Measurements from ENCODE around the gene SHANK1.

SHANK1 gene

DNA sequence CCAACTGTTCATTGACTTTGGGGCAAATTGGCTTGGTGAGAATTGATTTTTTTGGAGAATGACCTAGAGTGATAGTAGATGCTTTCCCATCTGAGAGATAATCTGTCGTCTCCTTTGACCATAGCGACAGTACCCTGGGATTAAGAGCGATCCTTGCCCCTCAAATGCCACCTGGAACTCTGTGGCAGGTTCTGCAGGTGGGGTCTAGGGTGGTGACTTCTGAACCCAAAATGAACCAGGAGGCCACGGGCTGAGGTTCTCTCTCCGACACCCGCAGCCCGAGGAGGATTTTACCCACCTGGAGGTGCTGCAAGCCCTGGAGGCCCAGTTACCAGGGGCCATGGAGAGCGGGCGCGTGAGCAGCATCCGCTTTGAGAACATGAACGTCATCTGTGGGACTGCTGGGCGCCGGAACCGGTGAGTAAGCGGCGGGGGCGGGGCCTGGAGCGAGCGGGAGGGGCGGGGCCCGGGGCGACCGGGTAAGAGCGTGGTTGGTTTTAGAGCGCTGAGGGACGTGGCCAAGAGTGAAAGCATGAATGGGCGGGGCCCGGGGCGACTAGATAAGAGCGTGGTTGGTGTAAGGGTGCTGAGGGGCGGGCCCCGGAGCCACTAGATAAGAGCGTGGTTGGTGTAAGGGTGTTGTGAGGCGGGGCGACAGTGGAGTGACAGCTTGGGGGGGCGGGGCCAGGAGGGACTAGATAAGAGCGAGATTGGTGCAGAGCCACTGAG lies 61.7 kb downstream of the SHANK1 start:
- no peak overlapping the region for H3K14ac ChIP-seq (ENCODE audit: low read length)
- peak overlapping the region; percentile 100 for H2BK5ac ChIP-seq (ENCODE audit: low read length)
- H3K36me3 ChIP-seq (replicated peaks in 1 of 2; ENCODE audit: control insufficient read depth in 2 of 2, insufficient read depth in 2 of 2, low read length in 2 of 2) = no peaks in the 10 kb centered on the region
- H2BK120ac ChIP-seq (ENCODE audit: low read depth, low read length) = no peak overlapping the region
- no CpG with 5 or more reads among the region's 38 CpGs for WGBS, 2 donors (ENCODE audit: extremely low coverage in 2 of 2, insufficient read length in 2 of 2, insufficient replicate concordance in 1 of 2)
- peak overlapping the region; percentile 99 for H3K4me2 ChIP-seq (ENCODE audit: insufficient read depth, low read length, poor library complexity, severe bottlenecking)
- H3K9me3 ChIP-seq (replicated peaks in 1 of 2; ENCODE audit: control insufficient read depth in 2 of 2, insufficient read depth in 1 of 2, low read depth in 1 of 2, low read length in 2 of 2) = peaks cover 0 to 4% of the 10 kb centered on the region in 2 donors
- H3K18ac ChIP-seq (ENCODE audit: low read length) = peak overlapping the region; percentile 84
- H3K27me3 ChIP-seq (ENCODE audit: control insufficient read depth in 3 of 3, insufficient read depth in 3 of 3, low read depth in 1 of 3, low read length in 3 of 3) = no peaks in the 10 kb centered on the region
- H4K8ac ChIP-seq (ENCODE audit: low read depth, low read length) = no peak overlapping the region
- H4K91ac ChIP-seq (ENCODE audit: low read depth, low read length, poor library complexity) = no peak overlapping the region
- peak overlapping the region; percentile 94 for H3K23ac ChIP-seq (ENCODE audit: low read depth, low read length, poor library complexity)
- peak overlapping the region; percentile 72 for H3K27ac ChIP-seq (replicated peaks; ENCODE audit: low read length)
- H2AFZ ChIP-seq (ENCODE audit: low read length) = peak overlapping the region; percentile 92
- peaks cover 23 to 31% of the 10 kb centered on the region in 2 donors for H3K4me1 ChIP-seq (ENCODE audit: control insufficient read depth in 2 of 2, insufficient read depth in 1 of 2, low read depth in 1 of 2, low read length in 2 of 2)
- no peak overlapping the region for H2BK12ac ChIP-seq (ENCODE audit: low read length)
- no peak overlapping the region for H3K4ac ChIP-seq (ENCODE audit: low read length)
- H3K4me3 ChIP-seq (ENCODE audit: low read length in 2 of 2) = peak overlapping the region; percentile 67 to 91
- H3K9ac ChIP-seq (ENCODE audit: low read depth, low read length, poor library complexity) = peak overlapping the region; percentile 85
- peak; percentile 100 for DNase-seq (ENCODE audit: low spot score)
- no peaks in the 10 kb centered on the region for H3K79me1 ChIP-seq (ENCODE audit: low read depth, low read length)
- H2AK5ac ChIP-seq (ENCODE audit: low read depth, low read length) = no peak overlapping the region
- H2BK15ac ChIP-seq (ENCODE audit: low read length) = no peak overlapping the region

DNA sequence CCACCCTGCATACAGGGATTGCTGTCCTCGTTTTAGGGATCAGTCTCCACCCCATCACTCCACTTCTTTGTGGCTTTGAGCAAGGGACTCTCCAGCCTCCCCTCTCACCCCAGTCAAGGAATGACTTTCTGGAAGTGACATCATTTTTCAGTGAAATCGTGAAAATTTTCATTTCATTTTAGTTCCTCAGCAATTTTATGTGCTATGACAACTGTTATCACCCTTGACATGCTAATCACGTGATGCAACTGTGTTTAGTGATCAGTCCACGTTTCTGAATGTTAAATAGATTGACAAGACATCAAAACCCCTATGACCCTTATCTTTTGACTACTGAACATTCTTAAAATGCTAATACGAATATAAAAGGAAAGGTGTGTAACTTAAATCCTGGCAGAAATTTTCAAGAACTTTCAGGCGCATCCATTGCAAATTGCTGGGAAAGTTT lies 62.4 kb downstream of the SHANK1 start:
- Histone ChIP-seq H4K91ac (ENCODE audit: low read depth, low read length, poor library complexity) (no peak overlapping the region), H3K23ac (ENCODE audit: low read depth, low read length, poor library complexity) (no peak overlapping the region), H2AFZ (ENCODE audit: low read length) (peak overlapping the region; percentile 92), H3K36me3 (replicated peaks in 1 of 2; ENCODE audit: control insufficient read depth in 2 of 2, insufficient read depth in 2 of 2, low read length in 2 of 2) (no peaks in the 10 kb centered on the region), H2BK12ac (ENCODE audit: low read length) (no peak overlapping the region), H3K27me3 (ENCODE audit: control insufficient read depth in 3 of 3, insufficient read depth in 3 of 3, low read depth in 1 of 3, low read length in 3 of 3) (no peaks in the 10 kb centered on the region), H3K14ac (ENCODE audit: low read length) (no peak overlapping the region), H3K4me1 (ENCODE audit: control insufficient read depth in 2 of 2, insufficient read depth in 1 of 2, low read depth in 1 of 2, low read length in 2 of 2) (peaks cover 21 to 29% of the 10 kb centered on the region in 2 donors), H3K79me1 (ENCODE audit: low read depth, low read length) (no peaks in the 10 kb centered on the region), H2BK5ac (ENCODE audit: low read length) (no peak overlapping the region), H2AK5ac (ENCODE audit: low read depth, low read length) (no peak overlapping the region), H4K8ac (ENCODE audit: low read depth, low read length) (no peak overlapping the region), H2BK15ac (ENCODE audit: low read length) (no peak overlapping the region), H3K4ac (ENCODE audit: low read length) (no peak overlapping the region), H3K27ac (replicated peaks; ENCODE audit: low read length) (no peak overlapping the region), H3K9me3 (replicated peaks in 1 of 2; ENCODE audit: control insufficient read depth in 2 of 2, insufficient read depth in 1 of 2, low read depth in 1 of 2, low read length in 2 of 2) (peaks cover 0 to 4% of the 10 kb centered on the region in 2 donors), H2BK120ac (ENCODE audit: low read depth, low read length) (no peak overlapping the region), H3K4me2 (ENCODE audit: insufficient read depth, low read length, poor library complexity, severe bottlenecking) (no peak overlapping the region), H3K4me3 (ENCODE audit: low read length in 2 of 2) (peak overlapping the region in 1 of 2 donors; percentile 67), H3K9ac (ENCODE audit: low read depth, low read length, poor library complexity) (no peak overlapping the region), H3K18ac (ENCODE audit: low read length) (no peak overlapping the region)
- no peak for DNase-seq (ENCODE audit: low spot score)
- WGBS, 2 donors (ENCODE audit: extremely low coverage in 2 of 2, insufficient read length in 2 of 2, insufficient replicate concordance in 1 of 2) = no CpG with 5 or more reads among the region's 6 CpGs

GRCh38 chr19:50654882-50655281 lies 64.7 kb downstream of the SHANK1 start:
- Histone ChIP-seq H3K27me3 (ENCODE audit: control insufficient read depth in 3 of 3, insufficient read depth in 3 of 3, low read depth in 1 of 3, low read length in 3 of 3) (no peaks in the 10 kb centered on the region), H3K23ac (ENCODE audit: low read depth, low read length, poor library complexity) (no peak overlapping the region), H2AFZ (ENCODE audit: low read length) (no peak overlapping the region), H4K8ac (ENCODE audit: low read depth, low read length) (no peak overlapping the region), H3K4me3 (ENCODE audit: low read length in 2 of 2) (no peak overlapping the region), H3K18ac (ENCODE audit: low read length) (no peak overlapping the region), H2BK5ac (ENCODE audit: low read length) (no peak overlapping the region), H3K14ac (ENCODE audit: low read length) (no peak overlapping the region), H4K91ac (ENCODE audit: low read depth, low read length, poor library complexity) (no peak overlapping the region), H2BK120ac (ENCODE audit: low read depth, low read length) (no peak overlapping the region), H2BK12ac (ENCODE audit: low read length) (no peak overlapping the region), H3K9ac (ENCODE audit: low read depth, low read length, poor library complexity) (no peak overlapping the region), H3K4me2 (ENCODE audit: insufficient read depth, low read length, poor library complexity, severe bottlenecking) (no peak overlapping the region), H3K36me3 (replicated peaks in 1 of 2; ENCODE audit: control insufficient read depth in 2 of 2, insufficient read depth in 2 of 2, low read length in 2 of 2) (no peaks in the 10 kb centered on the region), H3K9me3 (replicated peaks in 1 of 2; ENCODE audit: control insufficient read depth in 2 of 2, insufficient read depth in 1 of 2, low read depth in 1 of 2, low read length in 2 of 2) (peaks cover 0 to 4% of the 10 kb centered on the region in 2 donors), H2BK15ac (ENCODE audit: low read length) (no peak overlapping the region), H3K27ac (replicated peaks; ENCODE audit: low read length) (no peak overlapping the region), H3K4me1 (ENCODE audit: control insufficient read depth in 2 of 2, insufficient read depth in 1 of 2, low read depth in 1 of 2, low read length in 2 of 2) (peaks cover 7 to 10% of the 10 kb centered on the region in 2 donors), H2AK5ac (ENCODE audit: low read depth, low read length) (peak overlapping the region; percentile 67), H3K79me1 (ENCODE audit: low read depth, low read length) (no peaks in the 10 kb centered on the region), H3K4ac (ENCODE audit: low read length) (no peak overlapping the region)
- DNase-seq (ENCODE audit: low spot score) = no peak

- Histone ChIP-seq H3K27me3 (ENCODE audit: control insufficient read depth in 3 of 3, insufficient read depth in 3 of 3, low read depth in 1 of 3, low read length in 3 of 3) (no peaks in the 10 kb centered on the region), H3K27ac (replicated peaks; ENCODE audit: low read length) (no peak overlapping the region), H3K4ac (ENCODE audit: low read length) (no peak overlapping the region), H3K18ac (ENCODE audit: low read length) (no peak overlapping the region), H2AK5ac (ENCODE audit: low read depth, low read length) (no peak overlapping the region), H4K91ac (ENCODE audit: low read depth, low read length, poor library complexity) (no peak overlapping the region), H3K4me3 (ENCODE audit: low read length in 2 of 2) (no peak overlapping the region), H3K4me1 (ENCODE audit: control insufficient read depth in 2 of 2, insufficient read depth in 1 of 2, low read depth in 1 of 2, low read length in 2 of 2) (peaks cover 14 to 16% of the 10 kb centered on the region in 2 donors), H3K36me3 (replicated peaks in 1 of 2; ENCODE audit: control insufficient read depth in 2 of 2, insufficient read depth in 2 of 2, low read length in 2 of 2) (no peaks in the 10 kb centered on the region), H3K23ac (ENCODE audit: low read depth, low read length, poor library complexity) (no peak overlapping the region), H4K8ac (ENCODE audit: low read depth, low read length) (no peak overlapping the region), H3K4me2 (ENCODE audit: insufficient read depth, low read length, poor library complexity, severe bottlenecking) (no peak overlapping the region), H3K9me3 (replicated peaks in 1 of 2; ENCODE audit: control insufficient read depth in 2 of 2, insufficient read depth in 1 of 2, low read depth in 1 of 2, low read length in 2 of 2) (peaks cover 0 to 2% of the 10 kb centered on the region in 2 donors), H2BK15ac (ENCODE audit: low read length) (no peak overlapping the region), H2BK5ac (ENCODE audit: low read length) (no peak overlapping the region), H2AFZ (ENCODE audit: low read length) (no peak overlapping the region), H2BK12ac (ENCODE audit: low read length) (no peak overlapping the region), H3K79me1 (ENCODE audit: low read depth, low read length) (no peaks in the 10 kb centered on the region), H2BK120ac (ENCODE audit: low read depth, low read length) (no peak overlapping the region), H3K14ac (ENCODE audit: low read length) (no peak overlapping the region), H3K9ac (ENCODE audit: low read depth, low read length, poor library complexity) (no peak overlapping the region)
- no peak for DNase-seq (ENCODE audit: low spot score)
- no CpG with 5 or more reads among the region's 6 CpGs for WGBS, 2 donors (ENCODE audit: extremely low coverage in 2 of 2, insufficient read length in 2 of 2, insufficient replicate concordance in 1 of 2)
Measured at GRCh38 chr19:50652722-50653121, 66.9 kb downstream of the SHANK1 start.

All from neuronal stem cell (in vitro differentiated cells).